Measurements from ENCODE around the gene SLITRK5.

SLITRK5 gene, protein sequence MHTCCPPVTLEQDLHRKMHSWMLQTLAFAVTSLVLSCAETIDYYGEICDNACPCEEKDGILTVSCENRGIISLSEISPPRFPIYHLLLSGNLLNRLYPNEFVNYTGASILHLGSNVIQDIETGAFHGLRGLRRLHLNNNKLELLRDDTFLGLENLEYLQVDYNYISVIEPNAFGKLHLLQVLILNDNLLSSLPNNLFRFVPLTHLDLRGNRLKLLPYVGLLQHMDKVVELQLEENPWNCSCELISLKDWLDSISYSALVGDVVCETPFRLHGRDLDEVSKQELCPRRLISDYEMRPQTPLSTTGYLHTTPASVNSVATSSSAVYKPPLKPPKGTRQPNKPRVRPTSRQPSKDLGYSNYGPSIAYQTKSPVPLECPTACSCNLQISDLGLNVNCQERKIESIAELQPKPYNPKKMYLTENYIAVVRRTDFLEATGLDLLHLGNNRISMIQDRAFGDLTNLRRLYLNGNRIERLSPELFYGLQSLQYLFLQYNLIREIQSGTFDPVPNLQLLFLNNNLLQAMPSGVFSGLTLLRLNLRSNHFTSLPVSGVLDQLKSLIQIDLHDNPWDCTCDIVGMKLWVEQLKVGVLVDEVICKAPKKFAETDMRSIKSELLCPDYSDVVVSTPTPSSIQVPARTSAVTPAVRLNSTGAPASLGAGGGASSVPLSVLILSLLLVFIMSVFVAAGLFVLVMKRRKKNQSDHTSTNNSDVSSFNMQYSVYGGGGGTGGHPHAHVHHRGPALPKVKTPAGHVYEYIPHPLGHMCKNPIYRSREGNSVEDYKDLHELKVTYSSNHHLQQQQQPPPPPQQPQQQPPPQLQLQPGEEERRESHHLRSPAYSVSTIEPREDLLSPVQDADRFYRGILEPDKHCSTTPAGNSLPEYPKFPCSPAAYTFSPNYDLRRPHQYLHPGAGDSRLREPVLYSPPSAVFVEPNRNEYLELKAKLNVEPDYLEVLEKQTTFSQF

DNA sequence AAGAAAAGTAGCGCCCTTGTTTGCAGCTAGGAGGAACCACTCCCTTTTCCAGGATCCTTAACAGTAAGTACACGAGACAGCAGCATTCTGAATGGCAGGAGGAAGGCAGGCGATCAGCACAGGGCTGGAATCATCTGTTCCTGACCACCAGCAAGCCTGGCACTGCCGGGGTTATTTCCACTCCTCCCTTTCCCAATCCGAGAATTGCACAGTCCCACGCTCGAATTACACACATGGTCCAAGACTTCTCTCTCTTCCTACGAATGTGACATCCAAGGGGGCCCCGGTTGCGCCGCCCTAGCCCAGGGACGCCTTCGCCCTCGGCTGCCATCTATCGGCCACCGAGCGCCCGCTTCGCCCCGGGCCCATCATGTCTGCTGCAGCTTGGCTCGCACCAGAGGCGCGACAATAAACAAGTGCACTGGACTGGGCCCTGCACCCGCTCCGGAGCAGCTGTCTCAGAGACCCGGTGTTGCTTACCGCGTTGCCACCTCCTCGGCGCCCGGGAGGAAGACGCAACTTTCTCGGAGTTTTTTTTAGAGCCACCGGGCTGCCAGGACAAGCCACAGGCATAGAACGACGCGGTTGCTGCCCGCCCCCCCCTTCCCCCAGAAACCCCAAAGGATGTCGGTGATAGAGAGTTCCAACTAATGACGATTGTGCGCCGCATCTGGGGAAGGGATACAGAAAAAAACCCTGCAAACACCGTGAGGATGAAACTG lies at the start of gene SLITRK5:
TSS of gene SLITRK5 (plus strand) at position 341 of the 722 bp plus-strand sequence. CDS start 4,018 bp downstream, outside the sequence.
- DNase-seq (ENCODE audit: low spot score): peak; percentile 35

DNA sequence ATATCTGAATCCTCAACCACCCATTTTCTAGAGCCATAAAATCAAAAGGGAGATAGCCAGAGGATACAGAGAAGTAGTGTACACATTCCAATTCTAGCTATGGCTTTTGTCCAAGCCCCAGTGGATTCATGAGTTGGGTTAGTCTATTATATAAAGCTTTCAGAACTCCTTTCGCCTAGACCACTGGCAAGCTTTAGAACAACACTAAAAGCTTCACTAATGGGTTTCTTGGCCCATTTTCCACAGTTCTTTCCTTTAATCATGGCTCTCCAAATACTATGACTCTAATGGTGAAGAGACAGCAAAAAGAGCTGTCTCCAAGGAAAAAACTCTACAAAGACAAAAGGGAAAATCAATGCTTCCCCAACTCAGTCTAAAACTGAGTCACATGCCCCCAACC lies 48.2 kb upstream of the SLITRK5 start:
- no peak for DNase-seq (ENCODE audit: low spot score)

DNA sequence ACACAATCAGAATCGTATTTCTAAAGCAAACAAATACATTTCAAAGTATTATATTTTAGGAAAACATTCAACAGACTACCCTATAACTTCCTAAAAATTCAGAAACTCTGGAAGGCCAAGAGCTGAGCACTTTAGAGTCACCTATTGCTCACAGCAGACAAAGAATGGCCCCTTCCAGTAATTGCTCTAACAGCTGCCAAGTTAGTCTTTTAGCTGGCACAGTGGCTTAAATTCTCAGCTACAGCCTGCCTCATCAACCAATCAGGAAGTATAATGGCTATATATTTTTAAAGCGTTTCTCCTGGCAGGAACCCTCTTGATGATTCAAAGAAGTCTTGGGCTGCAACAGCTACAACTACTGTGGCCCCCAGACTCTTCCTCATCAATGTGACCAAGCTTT lies 14.9 kb upstream of the SLITRK5 start:
- DNase-seq (ENCODE audit: low spot score): no peak

DNA sequence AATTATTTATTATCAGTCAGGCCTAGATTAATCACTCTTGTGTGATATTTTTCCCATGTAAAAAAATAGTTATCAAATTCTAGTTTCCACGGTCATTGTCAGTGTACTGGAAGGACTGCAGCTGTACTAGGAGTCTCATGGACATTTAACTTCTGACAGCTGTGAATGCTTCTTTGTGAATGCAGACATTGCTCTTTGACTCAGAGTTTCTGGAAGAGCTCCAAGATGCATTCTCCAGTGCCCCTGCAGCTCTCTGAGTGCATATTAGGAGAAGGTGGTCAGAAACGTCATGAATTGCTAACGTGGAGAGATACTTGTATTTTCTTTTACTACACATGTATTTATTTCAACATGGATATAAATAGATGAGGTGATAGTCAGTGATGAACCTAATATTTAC lies 9.7 kb upstream of the SLITRK5 start:
- no peak for DNase-seq (ENCODE audit: low spot score)

DNA sequence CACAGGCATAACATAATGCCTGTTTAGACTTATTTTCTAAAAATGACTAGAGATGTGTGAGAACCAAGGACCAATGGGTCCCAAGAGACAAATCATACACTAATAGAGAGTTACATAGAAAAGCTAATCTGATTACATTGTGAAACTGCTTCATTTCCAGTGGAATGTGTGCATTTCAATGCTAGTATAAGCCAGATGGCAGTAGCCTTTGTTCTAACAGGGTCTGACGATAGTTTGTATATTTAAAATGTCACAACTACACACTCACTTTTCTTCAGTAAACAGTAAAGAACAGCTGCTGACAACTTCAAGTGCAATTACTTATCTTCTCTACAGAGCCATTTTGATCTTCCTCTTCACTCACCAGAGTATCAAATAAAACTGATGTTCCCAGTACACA lies 4.3 kb upstream of the SLITRK5 start:
- no peak for DNase-seq (ENCODE audit: low spot score)

DNA sequence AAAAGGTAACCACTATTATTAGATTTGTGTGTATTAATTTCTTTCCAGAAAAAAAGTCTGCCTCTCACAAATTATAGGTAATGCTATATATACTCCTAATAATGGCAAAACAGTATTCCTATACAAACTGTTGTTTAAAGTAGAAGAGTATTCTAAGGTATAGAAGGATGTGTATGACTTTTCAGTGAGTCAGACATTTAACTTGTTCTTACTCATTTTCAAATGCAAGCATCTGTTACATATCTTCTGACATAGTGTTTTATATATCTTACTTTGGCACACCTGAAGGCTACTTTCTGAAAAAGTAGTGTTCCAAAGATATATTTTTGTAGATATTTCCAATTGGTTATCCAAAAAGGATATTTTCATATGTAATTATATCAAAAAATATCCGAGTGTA lies 3.5 kb upstream of the SLITRK5 start:
- DNase-seq (ENCODE audit: low spot score): no peak

DNA sequence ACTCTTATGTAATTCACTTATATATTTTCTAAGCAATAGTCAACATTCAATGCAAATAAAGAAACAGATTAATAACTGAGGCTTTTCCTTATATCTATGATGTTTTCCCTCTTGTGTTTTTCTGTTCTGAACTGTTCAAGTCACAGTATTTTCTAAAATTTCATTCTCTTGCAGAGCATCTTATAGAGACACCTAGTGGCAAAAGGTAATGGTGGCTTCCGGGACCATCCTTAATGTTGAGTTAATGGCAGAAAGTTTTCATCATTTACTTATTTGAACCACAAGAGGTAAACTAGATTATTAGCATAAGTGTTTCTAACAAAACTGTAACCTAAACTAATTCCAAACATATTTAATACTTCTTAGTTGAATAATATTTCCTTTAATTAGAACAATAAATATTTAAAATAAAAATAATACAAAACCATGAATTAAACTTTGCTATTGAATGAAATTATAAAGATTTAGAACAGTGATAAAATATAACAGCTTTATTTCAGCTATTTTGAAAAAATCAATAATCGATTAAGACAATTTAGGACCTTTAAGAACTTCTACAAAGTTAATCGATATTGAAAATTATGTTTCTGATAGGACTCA lies 1.7 kb upstream of the SLITRK5 start:
- DNase-seq (ENCODE audit: low spot score): peak; percentile 24

DNA sequence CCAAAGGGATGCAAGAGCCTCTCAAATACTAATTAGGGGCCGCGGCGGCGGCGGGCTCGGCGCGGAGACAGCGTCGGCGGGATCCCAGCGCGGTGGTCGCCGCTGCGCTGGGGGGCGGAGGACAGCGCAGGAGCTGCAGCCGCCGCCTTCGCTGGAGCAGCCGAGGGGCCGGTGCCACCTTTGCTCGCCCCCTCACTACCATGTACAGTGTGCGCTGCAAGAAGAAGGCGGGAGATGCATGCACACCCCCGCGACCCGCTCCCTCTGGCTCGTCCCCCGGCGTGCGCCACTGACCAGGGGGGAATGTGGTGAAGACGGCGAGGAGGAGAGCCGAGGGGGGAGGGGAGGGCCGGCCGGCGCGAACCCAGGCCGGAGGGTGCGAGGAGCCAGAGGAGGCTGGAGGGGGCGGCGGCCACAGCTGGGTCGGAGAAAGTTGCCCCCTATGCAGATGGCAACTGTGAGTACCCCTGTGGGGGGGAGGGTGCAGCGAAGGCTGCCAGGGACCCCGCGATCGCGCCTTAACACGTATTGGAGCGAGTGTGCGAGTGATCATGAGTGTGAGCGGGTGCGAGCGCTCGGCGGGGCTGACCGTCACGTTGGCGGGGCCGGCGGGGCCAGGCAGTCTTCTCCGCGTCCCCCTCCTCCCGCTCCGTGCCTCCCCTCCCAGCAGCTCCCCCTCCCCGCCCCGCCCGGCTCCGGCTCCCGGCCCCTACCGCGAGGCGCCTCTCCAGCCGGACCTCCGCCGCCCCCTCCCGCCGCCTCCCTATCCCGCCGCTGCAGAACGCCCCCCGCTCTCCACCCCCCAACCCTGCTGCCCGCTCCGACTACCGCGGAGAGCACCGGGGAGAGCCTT lies 808 bp downstream of the SLITRK5 start:
- no peak for DNase-seq (ENCODE audit: low spot score)

DNA sequence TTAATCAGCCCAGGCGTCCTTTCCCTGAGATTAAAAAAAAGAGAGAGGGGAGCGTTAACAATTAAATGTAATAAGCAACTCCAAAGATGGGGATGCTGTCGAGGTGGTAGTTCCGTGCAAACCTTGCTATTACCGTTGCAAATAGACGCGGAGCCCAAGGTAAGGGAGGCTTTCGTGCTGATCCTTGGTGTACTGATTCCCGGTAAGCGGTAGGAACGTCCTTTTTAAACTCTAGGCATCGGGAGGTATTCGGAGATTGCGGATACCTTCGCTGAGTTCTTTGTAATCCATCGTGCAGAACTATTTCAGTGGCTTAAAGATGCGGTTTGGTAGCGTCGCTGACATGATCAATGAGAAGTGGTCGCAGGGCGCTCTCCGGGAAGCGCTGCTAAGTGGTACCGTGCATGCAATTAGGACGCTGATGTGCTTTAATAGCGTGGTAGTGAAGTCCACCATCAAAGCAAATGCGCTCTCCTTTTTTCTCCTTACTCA lies 3.1 kb downstream of the SLITRK5 start:
- no peak for DNase-seq (ENCODE audit: low spot score)

DNA sequence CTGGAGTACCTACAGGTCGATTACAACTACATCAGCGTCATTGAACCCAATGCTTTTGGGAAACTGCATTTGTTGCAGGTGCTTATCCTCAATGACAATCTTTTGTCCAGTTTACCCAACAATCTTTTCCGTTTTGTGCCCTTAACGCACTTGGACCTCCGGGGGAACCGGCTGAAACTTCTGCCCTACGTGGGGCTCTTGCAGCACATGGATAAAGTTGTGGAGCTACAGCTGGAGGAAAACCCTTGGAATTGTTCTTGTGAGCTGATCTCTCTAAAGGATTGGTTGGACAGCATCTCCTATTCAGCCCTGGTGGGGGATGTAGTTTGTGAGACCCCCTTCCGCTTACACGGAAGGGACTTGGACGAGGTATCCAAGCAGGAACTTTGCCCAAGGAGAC lies 4.7 kb downstream of the SLITRK5 start:
- DNase-seq (ENCODE audit: low spot score): no peak

DNA sequence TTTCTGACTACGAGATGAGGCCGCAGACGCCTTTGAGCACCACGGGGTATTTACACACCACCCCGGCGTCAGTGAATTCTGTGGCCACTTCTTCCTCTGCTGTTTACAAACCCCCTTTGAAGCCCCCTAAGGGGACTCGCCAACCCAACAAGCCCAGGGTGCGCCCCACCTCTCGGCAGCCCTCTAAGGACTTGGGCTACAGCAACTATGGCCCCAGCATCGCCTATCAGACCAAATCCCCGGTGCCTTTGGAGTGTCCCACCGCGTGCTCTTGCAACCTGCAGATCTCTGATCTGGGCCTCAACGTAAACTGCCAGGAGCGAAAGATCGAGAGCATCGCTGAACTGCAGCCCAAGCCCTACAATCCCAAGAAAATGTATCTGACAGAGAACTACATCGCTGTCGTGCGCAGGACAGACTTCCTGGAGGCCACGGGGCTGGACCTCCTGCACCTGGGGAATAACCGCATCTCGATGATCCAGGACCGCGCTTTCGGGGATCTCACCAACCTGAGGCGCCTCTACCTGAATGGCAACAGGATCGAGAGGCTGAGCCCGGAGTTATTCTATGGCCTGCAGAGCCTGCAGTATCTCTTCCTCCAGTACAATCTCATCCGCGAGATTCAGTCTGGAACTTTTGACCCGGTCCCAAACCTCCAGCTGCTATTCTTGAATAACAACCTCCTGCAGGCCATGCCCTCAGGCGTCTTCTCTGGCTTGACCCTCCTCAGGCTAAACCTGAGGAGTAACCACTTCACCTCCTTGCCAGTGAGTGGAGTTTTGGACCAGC lies 5.3 kb downstream of the SLITRK5 start:
- DNase-seq (ENCODE audit: low spot score): no peak

DNA sequence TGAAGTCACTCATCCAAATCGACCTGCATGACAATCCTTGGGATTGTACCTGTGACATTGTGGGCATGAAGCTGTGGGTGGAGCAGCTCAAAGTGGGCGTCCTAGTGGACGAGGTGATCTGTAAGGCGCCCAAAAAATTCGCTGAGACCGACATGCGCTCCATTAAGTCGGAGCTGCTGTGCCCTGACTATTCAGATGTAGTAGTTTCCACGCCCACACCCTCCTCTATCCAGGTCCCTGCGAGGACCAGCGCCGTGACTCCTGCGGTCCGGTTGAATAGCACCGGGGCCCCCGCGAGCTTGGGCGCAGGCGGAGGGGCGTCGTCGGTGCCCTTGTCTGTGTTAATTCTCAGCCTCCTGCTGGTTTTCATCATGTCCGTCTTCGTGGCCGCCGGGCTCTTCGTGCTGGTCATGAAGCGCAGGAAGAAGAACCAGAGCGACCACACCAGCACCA lies 5.9 kb downstream of the SLITRK5 start:
- DNase-seq (ENCODE audit: low spot score): no peak

DNA sequence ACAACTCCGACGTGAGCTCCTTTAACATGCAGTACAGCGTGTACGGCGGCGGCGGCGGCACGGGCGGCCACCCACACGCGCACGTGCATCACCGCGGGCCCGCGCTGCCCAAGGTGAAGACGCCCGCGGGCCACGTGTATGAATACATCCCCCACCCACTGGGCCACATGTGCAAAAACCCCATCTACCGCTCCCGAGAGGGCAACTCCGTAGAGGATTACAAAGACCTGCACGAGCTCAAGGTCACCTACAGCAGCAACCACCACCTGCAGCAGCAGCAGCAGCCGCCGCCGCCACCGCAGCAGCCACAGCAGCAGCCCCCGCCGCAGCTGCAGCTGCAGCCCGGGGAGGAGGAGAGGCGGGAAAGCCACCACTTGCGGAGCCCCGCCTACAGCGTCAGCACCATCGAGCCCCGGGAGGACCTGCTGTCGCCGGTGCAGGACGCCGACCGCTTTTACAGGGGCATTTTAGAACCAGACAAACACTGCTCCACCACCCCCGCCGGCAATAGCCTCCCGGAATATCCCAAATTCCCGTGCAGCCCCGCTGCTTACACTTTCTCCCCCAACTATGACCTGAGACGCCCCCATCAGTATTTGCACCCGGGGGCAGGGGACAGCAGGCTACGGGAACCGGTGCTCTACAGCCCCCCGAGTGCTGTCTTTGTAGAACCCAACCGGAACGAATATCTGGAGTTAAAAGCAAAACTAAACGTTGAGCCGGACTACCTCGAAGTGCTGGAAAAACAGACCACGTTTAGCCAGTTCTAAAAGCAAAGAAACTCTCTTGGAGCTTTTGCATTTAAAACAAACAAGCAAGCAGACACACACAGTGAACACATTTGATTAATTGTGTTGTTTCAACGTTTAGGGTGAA lies 6.6 kb downstream of the SLITRK5 start:
- DNase-seq (ENCODE audit: low spot score): no peak

DNA sequence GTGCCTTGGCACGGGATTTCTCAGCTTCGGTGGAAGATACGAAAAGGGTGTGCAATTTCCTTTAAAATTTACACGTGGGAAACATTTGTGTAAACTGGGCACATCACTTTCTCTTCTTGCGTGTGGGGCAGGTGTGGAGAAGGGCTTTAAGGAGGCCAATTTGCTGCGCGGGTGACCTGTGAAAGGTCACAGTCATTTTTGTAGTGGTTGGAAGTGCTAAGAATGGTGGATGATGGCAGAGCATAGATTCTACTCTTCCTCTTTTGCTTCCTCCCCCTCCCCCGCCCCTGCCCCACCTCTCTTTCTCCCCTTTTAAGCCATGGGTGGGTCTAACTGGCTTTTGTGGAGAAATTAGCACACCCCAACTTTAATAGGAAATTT lies 7.2 kb downstream of the SLITRK5 start:
- no peak for DNase-seq (ENCODE audit: low spot score)

DNA sequence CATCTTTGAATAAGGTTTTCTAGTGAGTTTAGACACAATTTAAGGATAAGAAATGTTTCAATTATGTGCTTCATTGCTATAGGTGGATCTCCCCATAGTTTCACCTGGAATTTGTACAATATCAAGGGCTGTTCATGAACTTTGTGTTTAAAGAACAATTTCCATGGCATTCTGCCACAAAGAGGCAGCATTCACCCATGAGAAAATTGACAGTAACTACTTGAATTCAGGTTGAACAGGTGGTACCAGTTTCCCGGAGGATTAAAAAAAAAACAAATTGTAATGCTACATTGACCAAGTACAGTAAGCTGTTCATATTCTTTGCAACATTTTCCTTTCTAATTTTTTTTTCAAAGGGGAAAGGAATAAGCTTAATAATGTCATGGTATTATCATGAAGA lies 9.1 kb downstream of the SLITRK5 start:
- DNase-seq (ENCODE audit: low spot score): no peak

DNA sequence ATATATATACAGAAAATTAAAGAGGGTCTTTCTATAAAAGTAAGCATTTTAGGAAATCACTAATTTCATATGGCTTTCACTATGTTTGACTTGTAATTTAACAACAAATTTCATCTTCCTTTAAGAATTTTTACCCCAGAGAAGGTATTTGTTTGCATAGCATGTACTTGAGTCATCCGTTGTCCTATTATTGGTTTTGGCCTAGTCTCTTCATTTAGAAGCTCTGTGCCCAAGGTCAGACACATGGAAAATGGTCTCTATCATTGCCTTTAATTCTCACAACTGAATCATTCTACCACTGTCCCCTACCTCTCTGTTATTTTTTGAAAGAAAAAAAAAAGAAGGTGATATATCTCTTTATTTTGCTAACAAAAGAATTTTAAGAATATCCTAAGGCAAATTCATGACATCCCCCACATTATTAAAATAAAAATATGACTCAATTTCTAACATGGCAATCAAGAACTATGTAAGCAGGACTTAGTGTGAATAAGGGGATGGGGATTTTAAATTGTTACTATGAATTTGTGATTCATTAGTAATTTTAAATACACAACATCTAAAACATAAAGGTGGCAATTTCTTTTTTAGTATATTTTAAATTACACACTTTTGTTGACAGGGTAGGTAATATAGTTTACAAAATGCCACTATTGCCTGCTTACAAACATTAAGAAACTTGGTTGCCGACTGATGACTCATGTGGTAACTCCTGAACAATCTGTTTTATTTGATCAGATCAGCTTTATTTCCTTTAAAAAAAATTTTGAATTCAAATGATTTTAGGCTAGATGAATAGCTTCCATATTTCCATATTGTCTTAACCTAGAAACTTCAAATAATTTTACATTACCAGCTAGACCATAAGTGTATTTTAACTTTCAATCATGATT lies 13.9 kb downstream of the SLITRK5 start:
- no peak for DNase-seq (ENCODE audit: low spot score)

DNA sequence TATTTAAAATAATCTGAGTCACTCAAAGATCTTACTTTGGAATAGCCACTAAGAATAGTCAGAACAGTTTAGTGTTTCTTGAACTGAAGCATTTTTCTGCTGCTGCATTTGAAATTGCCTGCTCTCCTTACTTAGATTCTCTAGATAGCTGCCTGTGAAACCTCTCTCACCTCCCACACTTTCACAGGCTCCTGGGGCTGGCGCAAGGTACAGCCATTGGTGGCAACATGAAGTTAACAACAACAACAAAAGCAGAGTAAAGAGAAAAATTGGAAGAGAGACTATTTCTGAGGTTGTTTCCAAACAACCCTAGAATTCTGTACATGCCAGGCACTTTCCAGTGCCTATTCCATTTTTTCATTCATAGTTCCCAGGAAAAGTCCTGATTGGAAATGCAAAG lies 25.3 kb downstream of the SLITRK5 start:
- DNase-seq (ENCODE audit: low spot score): no peak

DNA sequence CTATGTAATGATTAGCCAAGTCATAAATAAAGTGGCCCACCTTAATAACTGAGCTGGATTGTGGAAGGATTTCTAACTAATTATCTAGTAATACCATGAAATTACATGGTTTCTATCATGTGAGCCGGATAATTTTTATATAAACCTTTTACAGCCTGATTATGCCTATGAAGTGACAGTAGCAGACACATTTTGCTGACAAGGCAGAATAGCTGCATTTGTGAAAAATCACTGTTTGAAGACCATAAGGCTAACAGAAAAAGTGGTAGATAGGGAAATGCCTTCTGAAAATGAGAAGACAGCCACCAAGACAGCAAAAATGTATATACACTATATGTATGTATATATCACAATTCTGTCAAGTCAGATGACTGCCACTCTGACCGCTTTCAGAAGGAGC lies 27.1 kb downstream of the SLITRK5 start:
- DNase-seq (ENCODE audit: low spot score): no peak
